Islet of Langerhans (tissue), 1 donor: ENCODE results near the gene GSTT2B.
"Not testable (repeated sequence)": the region's sequence is repeated elsewhere in the genome, so short reads cannot be mapped to it uniquely, and the experiment has no call there.

Experiments used
- FAIRE-seq: peaks from one replicate; lab custom pipeline; 2011; peaks lifted over from hg19 to GRCh38; lab: Jason Lieb, UNC

Gene GSTT2B

GRCh38 chr22:23984430-23984829 is 23.4 kb upstream of the GSTT2B start:
- FAIRE-seq = no peak

GRCh38 chr22:23980567-23980966 is 19.6 kb upstream of the GSTT2B start:
- not testable (repeated sequence) for FAIRE-seq

GRCh38 chr22:23979557-23980240 is 18.7 kb upstream of the GSTT2B start, which contains the start of gene GSTT2:
GSTT2 (plus strand) TSS chr22:23980134.
- peak; percentile 84 for FAIRE-seq

GRCh38 chr22:23977304-23977703 is 16.3 kb upstream of the GSTT2B start:
- FAIRE-seq = not testable (repeated sequence)

GRCh38 chr22:23974836-23975352 is 13.9 kb upstream of the GSTT2B start:
- FAIRE-seq = not testable (repeated sequence)

GRCh38 chr22:23974345-23974744 is 13.3 kb upstream of the GSTT2B start, which contains the start of gene DDT:
DDT (minus strand) TSS chr22:23974441; CDS start chr22:23974414, 27 bp downstream.
- FAIRE-seq = peak; percentile 99

- FAIRE-seq = not testable (repeated sequence)
These were observed 10.9 kb upstream of the GSTT2B start for GRCh38 chr22:23971927-23972326.

- no peak for FAIRE-seq
These were observed 10.0 kb upstream of the GSTT2B start for GRCh38 chr22:23970816-23971486.

GRCh38 chr22:23970201-23970641 is 9.2 kb upstream of the GSTT2B start:
- FAIRE-seq = no peak

- FAIRE-seq = no peak
These were observed 8.1 kb upstream of the GSTT2B start for GRCh38 chr22:23969071-23969470.

GRCh38 chr22:23966568-23966967 is 5.6 kb upstream of the GSTT2B start, which contains the start of gene DDTL:
DDTL (plus strand) TSS chr22:23966888; CDS start chr22:23966915, 27 bp downstream.
- FAIRE-seq = peak; percentile 69

- FAIRE-seq = not testable (repeated sequence)
These were observed 5.1 kb upstream of the GSTT2B start for GRCh38 chr22:23966094-23966493.

- FAIRE-seq = not testable (repeated sequence)
These were observed 4.6 kb downstream of the GSTT2B start for GRCh38 chr22:23956301-23956900.

- not testable (repeated sequence) for FAIRE-seq
These were observed 5.1 kb downstream of the GSTT2B start for GRCh38 chr22:23955886-23956285.

- not testable (repeated sequence) for FAIRE-seq
These were observed 6.0 kb downstream of the GSTT2B start for GRCh38 chr22:23954991-23955305.

GRCh38 chr22:23954193-23954990 is 6.6 kb downstream of the GSTT2B start:
- FAIRE-seq = not testable (repeated sequence)

GRCh38 chr22:23953485-23953884 is 7.5 kb downstream of the GSTT2B start:
- FAIRE-seq = not testable (repeated sequence)

GRCh38 chr22:23952794-23953405 is 8.1 kb downstream of the GSTT2B start:
- FAIRE-seq = not testable (repeated sequence)

- FAIRE-seq = not testable (repeated sequence)
These were observed 9.6 kb downstream of the GSTT2B start for GRCh38 chr22:23951383-23951782.

GRCh38 chr22:23949764-23950163 is 11.2 kb downstream of the GSTT2B start:
- FAIRE-seq = not testable (repeated sequence)

- FAIRE-seq = not testable (repeated sequence)
These were observed 13.6 kb downstream of the GSTT2B start for GRCh38 chr22:23947391-23947790.
